Tibial artery (tissue), 4 donors: ENCODE data around the gene PRKAR1B.

ENCODE experiments used
- DNase-seq, 2 donors: peaks; one replicate each; pipeline ENCODE4 v3.0.0-alpha.2; 2019
- H3K27ac ChIP-seq, 2 donors: fragments of 200-600 bp; sonication (generic) in 1 of 2; 1 replicate in 1 of 2; 2 replicates in 1 of 2; pipeline ENCODE4 v1.5.1; 2018 to 2019; ENCODE audit warnings: mild to moderate bottlenecking in 1 of 2
- H3K27me3 ChIP-seq, 2 donors: fragments of 200-600 bp; sonication (generic) in 1 of 2; one replicate each; pipeline versions ENCODE4 v1.5.1 to v1.6.0; 2016 to 2019
- H3K36me3 ChIP-seq, 3 donors: fragments of 200-600 bp; sonication (generic) in 2 of 3; one replicate each; pipeline ENCODE4 v1.5.1; 2016 to 2019; ENCODE audit warnings: mild to moderate bottlenecking in 2 of 3
- H3K4me1 ChIP-seq, 4 donors: fragments of 200-600 bp; sonication (generic) in 2 of 4; 1 replicate in 3 of 4; 2 replicates in 1 of 4; pipeline ENCODE4 v1.5.1; 2016 to 2019
- H3K4me3 ChIP-seq, 2 donors: fragments of 200-600 bp; sonication (generic) in 1 of 2; 1 replicate in 1 of 2; 2 replicates in 1 of 2; pipeline ENCODE4 v1.5.1; 2018 to 2019; ENCODE audit warnings: mild to moderate bottlenecking in 2 of 2
- H3K9me3 ChIP-seq, 3 donors: fragments of 200-600 bp; sonication (generic) in 1 of 3; one replicate each; pipeline ENCODE4 v1.5.1; 2016 to 2019
- CTCF ChIP-seq, 2 experiments: fragments of 200-600 bp in 1 of 2; fragments of 450-650 bp in 1 of 2; IDR thresholded peaks; one replicate each; pipeline ENCODE4 v1.5.1; 2017 to 2019; ENCODE audit warnings: antibody characterized with exemption in 2 of 2, mild to moderate bottlenecking in 1 of 2, moderate library complexity in 1 of 2
- intact Hi-C: fragments of 100-400 bp; cut with DNase I; formaldehyde crosslinking; loops from one replicate; pipeline ENCODE4 v1.15.0; 2023; ENCODE audit warnings: low total_unique reads

The PRKAR1B gene

DNA sequence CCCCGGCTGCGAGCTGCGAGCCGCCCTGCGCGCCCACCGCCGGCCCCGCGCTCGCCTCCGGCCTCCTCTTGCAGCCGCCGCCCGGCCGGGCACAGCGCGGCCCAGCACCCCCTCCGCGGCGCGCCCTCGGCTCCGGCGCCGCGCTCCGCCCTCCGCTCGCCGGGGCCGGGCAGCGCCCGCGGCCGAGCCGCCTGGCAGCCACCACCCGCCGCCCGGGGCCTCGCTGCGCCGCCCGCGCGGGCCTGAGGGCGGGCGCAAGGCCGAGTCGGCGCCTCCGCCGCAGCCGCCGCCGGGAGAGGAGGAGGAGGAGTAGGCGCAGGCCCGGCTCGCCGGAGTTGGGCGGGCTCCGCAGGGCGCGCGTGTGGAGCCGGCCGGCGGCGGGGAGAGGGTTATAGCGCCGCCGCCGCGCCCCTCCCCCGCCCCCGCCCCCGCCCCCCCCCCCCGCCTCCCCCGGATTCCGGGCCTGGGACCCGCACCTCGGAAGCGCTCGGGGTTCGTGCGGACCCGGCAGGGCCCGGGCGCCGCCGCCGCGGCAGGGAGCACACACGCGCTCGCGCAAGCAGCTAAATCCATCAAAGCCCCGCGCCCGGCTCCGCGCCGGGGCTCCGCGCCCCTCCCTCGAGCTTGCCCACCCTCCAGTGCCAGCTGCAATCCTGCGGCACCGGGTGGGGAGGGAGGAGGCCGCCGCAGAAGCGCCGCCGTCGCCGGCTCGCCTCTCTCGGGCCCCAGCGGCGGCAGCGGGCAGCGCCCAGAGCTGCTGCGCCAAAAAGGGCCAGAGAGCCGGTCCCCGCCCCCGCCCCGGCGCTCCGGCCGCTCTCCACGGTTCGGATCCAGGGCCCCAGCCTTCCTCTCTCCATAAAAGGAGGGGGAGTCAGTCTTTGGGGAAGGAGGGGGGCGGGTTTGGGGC lies 207.3 kb downstream of the PRKAR1B start, which contains the start of gene PDGFA:
Gene PDGFA, minus strand, starts transcription at position 363 of the 907 bp plus-strand sequence. CDS start 845 bp downstream, outside the sequence.
- Histone ChIP-seq H3K27ac (peak within 1 kb of the TSS; percentile 96 to 99), H3K4me3 (peak within 1 kb of the TSS; percentile 89 to 96), H3K4me1 (peaks cover 0 to 62% (median 49%) of the 10 kb centered on the region in 4 donors), H3K9me3 (peaks cover 0 to under 1% (median 0%) of the 10 kb centered on the region in 3 donors), H3K27me3 (no peaks in the 10 kb centered on the region), H3K36me3 (no peaks in the 10 kb centered on the region)
- intact Hi-C loops: loop anchor here (5.0 to 10.0 kb wide), 4 partner anchors 47 to 255 kb away; no protein-coding TSS in a partner anchor
- DNase-seq: peak in 1 of 2 donors; percentile 88
- peak; percentile 42 to 68 for TF ChIP-seq CTCF (IDR thresholded peaks at IDR 0.05)

DNA sequence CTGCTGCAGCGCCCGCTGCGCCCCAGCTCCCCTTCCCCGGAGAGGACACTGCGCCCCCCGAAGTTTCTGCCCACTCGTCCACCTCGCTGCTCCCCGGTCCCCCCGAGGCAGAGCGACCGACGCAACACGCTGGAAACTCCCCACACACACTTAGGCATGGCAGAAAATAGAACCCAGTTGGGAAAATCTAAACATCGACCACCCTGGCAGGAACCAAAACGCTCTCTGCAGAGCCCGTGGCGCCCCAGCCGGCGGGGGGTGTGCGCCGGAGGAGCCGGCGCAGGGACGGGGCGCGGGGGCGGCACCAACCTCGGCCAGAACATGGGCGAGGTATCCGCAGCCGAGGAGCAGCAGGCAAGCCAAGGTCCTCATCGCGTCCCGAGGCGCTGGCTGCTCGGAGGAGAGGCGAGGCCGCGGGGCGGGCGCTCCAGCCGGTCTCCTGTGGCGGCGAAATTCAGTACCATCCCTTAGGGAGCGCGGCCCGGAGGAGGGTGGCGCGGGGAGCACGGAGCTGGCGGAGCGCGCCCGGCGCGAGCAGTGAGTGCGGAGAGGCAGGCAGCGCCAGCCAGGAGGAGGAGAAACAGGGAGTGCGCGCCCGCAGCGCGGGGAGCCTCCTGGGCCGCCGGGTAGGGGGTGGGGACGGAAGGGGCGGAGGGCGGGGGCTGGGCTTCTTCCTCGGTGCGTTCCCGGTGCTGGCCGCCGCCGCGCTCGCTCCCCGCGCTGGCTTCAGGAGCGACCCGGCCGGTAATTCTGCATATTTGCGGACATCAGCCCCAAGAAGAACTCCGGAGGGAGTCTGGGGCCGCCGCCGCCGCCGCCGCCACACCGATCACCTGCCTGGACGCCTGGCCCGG lies 208.2 kb downstream of the PRKAR1B start:
- Histone ChIP-seq H3K27me3 (no peaks in the 10 kb centered on the region), H3K36me3 (no peaks in the 10 kb centered on the region), H3K27ac (peak overlapping the region; percentile 96 to 99), H3K4me3 (peak overlapping the region; percentile 89 to 96), H3K4me1 (peaks cover 0 to 71% (median 57%) of the 10 kb centered on the region in 4 donors), H3K9me3 (no peaks in the 10 kb centered on the region)
- TF ChIP-seq CTCF (IDR thresholded peaks at IDR 0.05): peak in 1 of 2 experiments; percentile 35
- intact Hi-C loops: loop anchor here (5.0 to 10.0 kb wide), 4 partner anchors 47 to 256 kb away; no protein-coding TSS in a partner anchor
- peak; percentile 80 to 93 for DNase-seq

- peaks cover 0 to under 1% (median 0%) of the 10 kb centered on the region in 3 donors for H3K36me3 ChIP-seq
- H3K27me3 ChIP-seq: no peaks in the 10 kb centered on the region
- peak; percentile 82 to 92 for DNase-seq
- no peak for TF ChIP-seq CTCF (IDR thresholded peaks at IDR 0.05)
- no peaks in the 10 kb centered on the region for H3K9me3 ChIP-seq
- intact Hi-C loops: loop anchor here (5.0 to 10.0 kb wide), 4 partner anchors 46 to 257 kb away; no protein-coding TSS in a partner anchor
- peak overlapping the region; percentile 96 to 99 for H3K27ac ChIP-seq
- H3K4me3 ChIP-seq: peak overlapping the region; percentile 89 to 96
- H3K4me1 ChIP-seq: peaks cover 0 to 77% (median 63%) of the 10 kb centered on the region in 4 donors
Observed at GRCh38 chr7:517774-518629, 209.1 kb downstream of the PRKAR1B start.

DNA sequence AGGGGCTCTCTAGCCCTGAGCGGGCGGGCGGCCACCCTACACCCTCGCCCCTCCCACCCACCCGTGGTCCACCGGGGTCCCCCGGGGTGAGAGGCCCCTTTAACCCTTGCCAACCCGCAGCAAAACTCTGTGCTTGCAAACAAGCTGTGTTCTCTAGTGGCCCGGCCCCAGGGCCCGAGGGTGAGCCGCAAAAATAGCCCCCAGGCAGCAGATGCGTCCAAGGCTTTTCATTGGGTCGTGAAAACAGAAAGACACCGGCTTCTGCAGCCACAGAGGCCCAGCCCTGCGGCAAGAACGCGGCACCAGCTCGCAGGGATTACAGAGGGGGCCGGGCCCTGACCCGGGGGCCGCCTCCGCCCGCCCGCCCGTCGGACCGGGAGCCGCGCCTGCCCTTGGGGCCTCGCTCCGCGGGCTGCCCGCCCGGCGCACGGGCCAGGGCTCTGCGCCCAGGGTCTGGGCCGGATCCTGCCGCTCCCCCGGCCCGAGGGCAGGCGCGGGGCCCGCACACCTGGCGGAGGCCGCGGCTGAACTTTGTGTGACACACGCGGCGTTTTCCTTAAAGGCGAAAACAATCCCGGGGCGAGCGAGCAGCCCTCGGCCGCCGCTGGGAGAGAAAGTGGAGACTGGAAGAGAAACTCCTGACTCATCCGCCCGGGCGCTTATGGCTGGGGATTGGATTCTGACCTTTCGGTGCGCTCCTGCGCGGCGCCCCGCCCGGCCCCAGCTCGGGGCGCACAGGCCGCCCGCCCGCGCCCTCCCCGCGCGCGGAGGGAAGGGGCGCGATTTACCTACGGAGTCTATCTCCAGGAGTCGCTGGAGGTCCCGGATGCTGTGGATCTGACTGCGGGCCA lies 210.2 kb downstream of the PRKAR1B start:
- Histone ChIP-seq H3K4me3 (peak overlapping the region; percentile 89 to 96), H3K36me3 (peaks cover 0 to 11% (median 8%) of the 10 kb centered on the region in 3 donors), H3K9me3 (no peaks in the 10 kb centered on the region), H3K27me3 (no peaks in the 10 kb centered on the region), H3K27ac (peak overlapping the region; percentile 96 to 99), H3K4me1 (peaks cover 0 to 77% (median 63%) of the 10 kb centered on the region in 4 donors)
- TF ChIP-seq CTCF (IDR thresholded peaks at IDR 0.05): no peak
- intact Hi-C loops: loop anchor here (5.0 to 10.0 kb wide), 4 partner anchors 45 to 258 kb away; no protein-coding TSS in a partner anchor
- DNase-seq: peak; percentile 73 to 84
